H1 (cell line): ENCODE measurements around the gene EVA1C. TPM values are rescaled to one million over a fixed set of nuclear protein-coding genes. Genes with fewer than 3 reads are reported as not detected.
A peak's percentile ranks its signal among the peaks of the same experiment; 100 is the strongest.
"Not testable (repeated sequence)": the region's sequence is repeated elsewhere in the genome, so short reads cannot be mapped to it uniquely, and the experiment has no call there.

Experiments
- CTCF ChIA-PET: fragments of 300-600 bp; sonication (Branson Sonifier 250); formaldehyde crosslinking; loops from one replicate; lab custom pipeline; 2021; ENCODE audit not compliant: partially characterized antibody; lab: Charles Lee
- POLR2A ChIA-PET: fragments of 300-600 bp; sonication (Branson Sonifier 250); formaldehyde crosslinking; loops from one replicate; lab custom pipeline; 2021; ENCODE audit warnings: inconsistent platforms; ENCODE audit not compliant: partially characterized antibody; lab: Charles Lee
- DNase-seq, 2 experiments: peaks; one replicate each; pipeline versions ENCODE4 v3.0.0 to v3.0.0-alpha.2; 2010 to 2022; ENCODE audit warnings: low spot score in 2 of 2, low read depth in 1 of 2, mixed read lengths in 1 of 2
- FAIRE-seq: peaks from 2 replicates; lab custom pipeline; 2011; peaks lifted over from hg19 to GRCh38; lab: Jason Lieb, UNC
- H2AFZ ChIP-seq: 2 replicates; pipeline ENCODE4 v1.8.1; 2012; ENCODE audit warnings: low read length, inconsistent platforms
- H2AK5ac ChIP-seq: 2 replicates; pipeline ENCODE4 v1.6.1; 2013; ENCODE audit warnings: low read depth, low read length
- H2BK120ac ChIP-seq: replicated peaks from 2 replicates; pipeline ENCODE3; 2013; ENCODE audit warnings: low read depth, low read length, inconsistent platforms
- H2BK12ac ChIP-seq: 2 replicates; pipeline ENCODE4 v1.6.1; 2013; ENCODE audit warnings: low read depth, low read length
- H2BK15ac ChIP-seq: 2 replicates; pipeline ENCODE4 v1.6.1; 2013; ENCODE audit warnings: low read length
- H2BK20ac ChIP-seq: 2 replicates; pipeline ENCODE4 v1.6.1; 2013; ENCODE audit warnings: low read length
- H2BK5ac ChIP-seq: 2 replicates; pipeline ENCODE4 v1.6.1; 2013; ENCODE audit warnings: low read depth, low read length
- H3K14ac ChIP-seq: 2 replicates; pipeline ENCODE4 v1.6.1; 2013; ENCODE audit warnings: inconsistent platforms; ENCODE audit not compliant: insufficient read length
- H3K18ac ChIP-seq: 2 replicates; pipeline ENCODE4 v1.6.1; 2013; ENCODE audit warnings: low read length; ENCODE audit errors: extremely low read depth
- H3K23ac ChIP-seq: 2 replicates; pipeline ENCODE4 v1.6.1; 2013; ENCODE audit warnings: inconsistent platforms; ENCODE audit not compliant: insufficient read length
- H3K23me2 ChIP-seq: 2 replicates; pipeline ENCODE4 v1.6.1; 2013; ENCODE audit warnings: low read depth, low read length
- H3K27ac ChIP-seq: 2 replicates; pipeline ENCODE4 v1.6.1; 2011; ENCODE audit warnings: low read depth, low read length, inconsistent platforms
- H3K27me3 ChIP-seq, 4 experiments: replicated peaks in 1 of 4; 1 replicate in 1 of 4; 2 replicates in 3 of 4; pipeline versions ENCODE4 v1.6.1 to v1.8.1; 2011 to 2013; ENCODE audit warnings: low read length in 3 of 4, mild to moderate bottlenecking in 3 of 4, inconsistent platforms in 2 of 4, mixed read lengths in 2 of 4, moderate library complexity in 1 of 4; ENCODE audit not compliant: control insufficient read depth in 3 of 4, insufficient read depth in 3 of 4; ENCODE audit errors: extremely low read depth in 1 of 4
- H3K36me3 ChIP-seq, 4 experiments: 2 replicates each; pipeline versions ENCODE4 v1.6.1 to v1.8.1; 2011 to 2013; ENCODE audit warnings: mild to moderate bottlenecking in 4 of 4, low read length in 3 of 4, moderate library complexity in 2 of 4, control low read depth in 1 of 4, inconsistent platforms in 1 of 4; ENCODE audit not compliant: insufficient read depth in 4 of 4, control insufficient read depth in 2 of 4
- H3K4ac ChIP-seq: replicated peaks from 2 replicates; pipeline ENCODE3; 2013; ENCODE audit warnings: low read length, low read depth, mixed read lengths, inconsistent platforms; ENCODE audit not compliant: insufficient read length
- H3K4me1 ChIP-seq, 4 experiments: replicated peaks in 1 of 4; 1 replicate in 1 of 4; 2 replicates in 3 of 4; pipeline versions ENCODE4 v1.6.1 to v1.8.1; 2011 to 2013; ENCODE audit warnings: low read length in 3 of 4, inconsistent platforms in 2 of 4, mixed read lengths in 1 of 4; ENCODE audit not compliant: insufficient read depth in 4 of 4, control insufficient read depth in 3 of 4
- H3K4me2 ChIP-seq, 2 experiments: 2 replicates each; pipeline versions ENCODE4 v1.6.1 to v1.8.1; 2011 to 2013; ENCODE audit warnings: low read depth in 2 of 2, low read length in 2 of 2, control low read depth in 1 of 2, inconsistent platforms in 1 of 2, mild to moderate bottlenecking in 1 of 2; ENCODE audit not compliant: insufficient read depth in 1 of 2
- H3K4me3 ChIP-seq, 4 experiments: fragments of 200-600, 300-600 bp in 1 of 4; sonication (generic), shearing (Covaris generic), sonication (Bioruptor Twin) in 1 of 4; 2 replicates each; pipeline versions ENCODE4 v1.5.1 to v1.8.1; 2011 to 2016; ENCODE audit warnings: low read length in 4 of 4, low read depth in 3 of 4, control low read depth in 2 of 4, inconsistent platforms in 2 of 4, mild to moderate bottlenecking in 2 of 4, mixed read lengths in 1 of 4, moderate library complexity in 1 of 4; ENCODE audit not compliant: insufficient read depth in 2 of 4; ENCODE audit errors: extremely low read depth in 1 of 4
- H3K56ac ChIP-seq: replicated peaks from 2 replicates; pipeline ENCODE3; 2013; ENCODE audit warnings: low read depth, mild to moderate bottlenecking, mixed read lengths, low read length, inconsistent platforms; ENCODE audit not compliant: insufficient read length
- H3K79me1 ChIP-seq: 2 replicates; pipeline ENCODE4 v1.6.1; 2013; ENCODE audit warnings: low read depth, low read length, control low read depth
- H3K79me2 ChIP-seq, 2 experiments: 2 replicates each; pipeline versions ENCODE4 v1.6.1 to v1.8.1; 2012 to 2013; ENCODE audit warnings: low read length in 2 of 2, mild to moderate bottlenecking in 2 of 2, inconsistent platforms in 1 of 2; ENCODE audit not compliant: insufficient read depth in 2 of 2, control insufficient read depth in 1 of 2
- H3K9ac ChIP-seq, 4 experiments: replicated peaks in 1 of 4; 1 replicate in 1 of 4; 2 replicates in 3 of 4; pipeline versions ENCODE4 v1.6.1 to v1.8.1; 2011 to 2013; ENCODE audit warnings: low read depth in 3 of 4, low read length in 3 of 4, control low read depth in 2 of 4, mild to moderate bottlenecking in 2 of 4, moderate library complexity in 2 of 4, inconsistent platforms in 1 of 4; ENCODE audit errors: extremely low read depth in 1 of 4
- H3K9me3 ChIP-seq, 2 experiments: 2 replicates each; pipeline versions ENCODE4 v1.6.1 to v1.8.1; 2012 to 2013; ENCODE audit warnings: mild to moderate bottlenecking in 2 of 2, moderate library complexity in 2 of 2, control low read depth in 1 of 2, inconsistent platforms in 1 of 2, low read depth in 1 of 2, low read length in 1 of 2, mixed read lengths in 1 of 2; ENCODE audit not compliant: insufficient read depth in 2 of 2
- H4K20me1 ChIP-seq, 2 experiments: replicated peaks in 1 of 2; 2 replicates each; pipeline versions ENCODE3 to v1.8.1; 2011 to 2013; ENCODE audit warnings: inconsistent platforms in 2 of 2, low read length in 2 of 2, mild to moderate bottlenecking in 1 of 2; ENCODE audit not compliant: insufficient read depth in 2 of 2, control insufficient read depth in 1 of 2
- H4K5ac ChIP-seq: 2 replicates; pipeline ENCODE4 v1.6.1; 2013; ENCODE audit warnings: low read length, low read depth, mixed read lengths, inconsistent platforms; ENCODE audit not compliant: insufficient read length
- H4K8ac ChIP-seq: 2 replicates; pipeline ENCODE4 v1.8.0; 2013; ENCODE audit warnings: mild to moderate bottlenecking, moderate library complexity, low read length, inconsistent platforms; ENCODE audit not compliant: insufficient read depth; ENCODE audit errors: extremely low read depth
- H4K91ac ChIP-seq: replicated peaks from 2 replicates; pipeline ENCODE3; 2013; ENCODE audit warnings: low read length, mixed read lengths, inconsistent platforms; ENCODE audit not compliant: insufficient read length
- WGBS, 2 experiments: shearing (Covaris generic) in 1 of 2; methylation state at CpG; one replicate each; pipeline versions ENCODE4 v1.1.6 to v1.1.7; 2013 to 2015; ENCODE audit warnings: low lambda C conversion rate in 2 of 2, mixed read lengths in 2 of 2, inconsistent platforms in 1 of 2, low coverage in 1 of 2, missing lambda C conversion rate in 1 of 2; ENCODE audit not compliant: insufficient replicate concordance in 2 of 2, insufficient coverage in 1 of 2, insufficient read length in 1 of 2; ENCODE audit errors: extremely low coverage in 1 of 2, missing lambda C conversion rate in 1 of 2; 5-methylcytosine and 5-hydroxymethylcytosine counted together
- polyA plus RNA-seq, 7 experiments: library from polyadenylated mRNA; depleted of rRNA in 3 of 7; stranded (reverse) in 5 of 7; unstranded in 2 of 7; fragments of >200 nt in 5 of 7; fragments of 200-250 nt in 2 of 7; gene quantifications; 1 replicate in 5 of 7; 2 replicates in 1 of 7; 4 replicates in 1 of 7; pipeline versions ENCODE4 v1.2.1 to v1.2.3, GENCODE V29; 2011 to 2013; ENCODE audit warnings: missing spikeins in 2 of 7, mixed read lengths in 2 of 7
- total RNA-seq: library from RNA; stranded (reverse); fragmentation: NEBNext Ultra II Directional; extraction: Animal tissue kit (Norgen Biotek cat#: 25700); gene quantifications from 2 replicates; pipeline ENCODE4 v1.2.1, GENCODE V29; 2021

The EVA1C gene
- total and polyA plus RNA-seq, 2 of the 8 experiments (the other 6 are each of a cell fraction or from before 2014, with no cell fraction given), result 2.6 to 3.6 TPM

GRCh38 chr21:32432982-32433660 is 20.6 kb downstream of the EVA1C start:
- H3K9me3 ChIP-seq, H4K20me1 ChIP-seq, H2BK15ac ChIP-seq, H2AK5ac ChIP-seq, H4K91ac ChIP-seq, H3K23ac ChIP-seq, H3K79me2 ChIP-seq, H2AFZ ChIP-seq, H3K4me2 ChIP-seq, H3K4ac ChIP-seq, POLR2A ChIA-PET, H2BK5ac ChIP-seq, H3K14ac ChIP-seq, CTCF ChIA-PET, H3K27me3 ChIP-seq, H3K4me3 ChIP-seq, H4K5ac ChIP-seq, H3K4me1 ChIP-seq, H3K36me3 ChIP-seq, H2BK120ac ChIP-seq, H2BK20ac ChIP-seq, H4K8ac ChIP-seq, H3K79me1 ChIP-seq, H3K56ac ChIP-seq, H3K27ac ChIP-seq, H3K18ac ChIP-seq, H3K23me2 ChIP-seq, FAIRE-seq, DNase-seq, H3K9ac ChIP-seq: not testable (repeated sequence)
- WGBS, 2 experiments, result 79% methylated on average over 15 of the region's 15 CpGs; no CpG with 5 or more reads in 1 of the 2 experiments
- 0 out of 2 replicates have a peak overlapping the region, but pooled peaks have one; percentile 50 for H2BK12ac ChIP-seq
